ENCODE results near the gene ACTR3.
A peak's percentile ranks its signal among the peaks of the same experiment; 100 is the strongest.
"Not testable (repeated sequence)": the region's sequence is repeated elsewhere in the genome, so short reads cannot be mapped to it uniquely, and the experiment has no call there.

Gene ACTR3

GRCh38 chr2:113889471-113890252 lies at the start of gene ACTR3:
TSS of gene ACTR3 (plus strand) at chr2:113890089. CDS start at chr2:113890280, 191 bp downstream.
- peak; percentile 98 for DNase-seq (ENCODE audit: low read depth)

- no peak for DNase-seq (ENCODE audit: low read depth)
Observed at GRCh38 chr2:113840518-113840917, 49.4 kb upstream of the ACTR3 start.

GRCh38 chr2:113842919-113843736 lies 46.8 kb upstream of the ACTR3 start:
- peak; percentile 15 for DNase-seq (ENCODE audit: low read depth)

- not testable (repeated sequence) for DNase-seq (ENCODE audit: low read depth)
Observed at GRCh38 chr2:113843737-113844050, 46.2 kb upstream of the ACTR3 start.

- no peak for DNase-seq (ENCODE audit: low read depth)
Observed at GRCh38 chr2:113845261-113845660, 44.6 kb upstream of the ACTR3 start.

- not testable (repeated sequence) for DNase-seq (ENCODE audit: low read depth)
Observed at GRCh38 chr2:113845796-113846195, 44.1 kb upstream of the ACTR3 start.

- no peak for DNase-seq (ENCODE audit: low read depth)
Observed at GRCh38 chr2:113846429-113846828, 43.5 kb upstream of the ACTR3 start.

- DNase-seq (ENCODE audit: low read depth), result peak; percentile 55
Observed at GRCh38 chr2:113847144-113847543, 42.7 kb upstream of the ACTR3 start.

GRCh38 chr2:113848758-113849415 lies 41.0 kb upstream of the ACTR3 start:
- DNase-seq (ENCODE audit: low read depth), result peak; percentile 88

GRCh38 chr2:113850687-113851086 lies 39.2 kb upstream of the ACTR3 start:
- DNase-seq (ENCODE audit: low read depth), result no peak

- DNase-seq (ENCODE audit: low read depth), result no peak
Observed at GRCh38 chr2:113851640-113852039, 38.2 kb upstream of the ACTR3 start.

- no peak for DNase-seq (ENCODE audit: low read depth)
Observed at GRCh38 chr2:113854208-113854607, 35.7 kb upstream of the ACTR3 start.

GRCh38 chr2:113854970-113855740 lies 34.7 kb upstream of the ACTR3 start:
- DNase-seq (ENCODE audit: low read depth), result no peak

GRCh38 chr2:113857464-113857863 lies 32.4 kb upstream of the ACTR3 start:
- DNase-seq (ENCODE audit: low read depth), result no peak

- peak; percentile 97 for DNase-seq (ENCODE audit: low read depth)
Observed at GRCh38 chr2:113858764-113859163, 31.1 kb upstream of the ACTR3 start.

GRCh38 chr2:113861740-113862139 lies 28.1 kb upstream of the ACTR3 start:
- DNase-seq (ENCODE audit: low read depth), result no peak

- no peak for DNase-seq (ENCODE audit: low read depth)
Observed at GRCh38 chr2:113863144-113863543, 26.7 kb upstream of the ACTR3 start.

GRCh38 chr2:113867571-113867970 lies 22.3 kb upstream of the ACTR3 start:
- DNase-seq (ENCODE audit: low read depth), result no peak

- no peak for DNase-seq (ENCODE audit: low read depth)
Observed at GRCh38 chr2:113869253-113869652, 20.6 kb upstream of the ACTR3 start.

GRCh38 chr2:113872201-113872600 lies 17.7 kb upstream of the ACTR3 start:
- DNase-seq (ENCODE audit: low read depth), result peak; percentile 81

GRCh38 chr2:113873867-113874266 lies 16.0 kb upstream of the ACTR3 start:
- no peak for DNase-seq (ENCODE audit: low read depth)

- no peak for DNase-seq (ENCODE audit: low read depth)
Observed at GRCh38 chr2:113875135-113875534, 14.8 kb upstream of the ACTR3 start.

Measured in ELR (cell line).